ENCODE measurements around the gene GRM7.
A peak's percentile ranks its signal among the peaks of the same experiment; 100 is the strongest.

The GRM7 gene

GRCh38 chr3:7456386-7456785 is 595.5 kb downstream of the GRM7 start:
- no peak for DNase-seq (ENCODE audit: insufficient read length, low spot score)
- FAIRE-seq = no peak

- no peak for FAIRE-seq
- peak; percentile 1 for DNase-seq (ENCODE audit: insufficient read length, low spot score)
Observed at GRCh38 chr3:7461202-7461825, 600.4 kb downstream of the GRM7 start.

GRCh38 chr3:7469866-7470265 is 609.0 kb downstream of the GRM7 start:
- no peak for DNase-seq (ENCODE audit: insufficient read length, low spot score)
- FAIRE-seq = no peak

GRCh38 chr3:7484636-7485035 is 623.7 kb downstream of the GRM7 start:
- no peak for FAIRE-seq
- no peak for DNase-seq (ENCODE audit: insufficient read length, low spot score)

GRCh38 chr3:7487763-7488162 is 626.8 kb downstream of the GRM7 start:
- no peak for FAIRE-seq
- DNase-seq (ENCODE audit: insufficient read length, low spot score) = no peak

GRCh38 chr3:7489417-7489816 is 628.5 kb downstream of the GRM7 start:
- no peak for DNase-seq (ENCODE audit: insufficient read length, low spot score)
- FAIRE-seq = no peak

- DNase-seq (ENCODE audit: insufficient read length, low spot score) = no peak
- FAIRE-seq = no peak
Observed at GRCh38 chr3:7498715-7499114, 637.8 kb downstream of the GRM7 start.

- no peak for DNase-seq (ENCODE audit: insufficient read length, low spot score)
- no peak for FAIRE-seq
Observed at GRCh38 chr3:7503431-7503830, 642.5 kb downstream of the GRM7 start.

- FAIRE-seq = no peak
- no peak for DNase-seq (ENCODE audit: insufficient read length, low spot score)
Observed at GRCh38 chr3:7504886-7505775, 644.2 kb downstream of the GRM7 start.

GRCh38 chr3:7506606-7507180 is 645.8 kb downstream of the GRM7 start:
- DNase-seq (ENCODE audit: insufficient read length, low spot score) (no peak), FAIRE-seq (no peak)

GRCh38 chr3:7508821-7509220 is 647.9 kb downstream of the GRM7 start:
- FAIRE-seq (no peak), DNase-seq (ENCODE audit: insufficient read length, low spot score) (no peak)

- no peak for DNase-seq (ENCODE audit: insufficient read length, low spot score)
- no peak for FAIRE-seq
Observed at GRCh38 chr3:7512048-7512447, 651.1 kb downstream of the GRM7 start.

GRCh38 chr3:7518026-7518425 is 657.1 kb downstream of the GRM7 start:
- FAIRE-seq = no peak
- DNase-seq (ENCODE audit: insufficient read length, low spot score) = no peak

GRCh38 chr3:7518456-7518855 is 657.5 kb downstream of the GRM7 start:
- no peak for FAIRE-seq

GRCh38 chr3:7520059-7520458 is 659.1 kb downstream of the GRM7 start:
- no peak for FAIRE-seq
- DNase-seq (ENCODE audit: insufficient read length, low spot score) = no peak

More at GRCh38 chr3:7518456-7518855, 657.5 kb downstream of the GRM7 start:
- no peak for DNase-seq (ENCODE audit: insufficient read length, low spot score)

- DNase-seq (ENCODE audit: insufficient read length, low spot score) (no peak), FAIRE-seq (no peak)
Observed at GRCh38 chr3:7520593-7520992, 659.7 kb downstream of the GRM7 start.

- no peak for FAIRE-seq
Observed at GRCh38 chr3:7536510-7536909, 675.6 kb downstream of the GRM7 start.

GRCh38 chr3:7536921-7537320 is 676.0 kb downstream of the GRM7 start:
- DNase-seq (ENCODE audit: insufficient read length, low spot score) = no peak
- FAIRE-seq = no peak

More at GRCh38 chr3:7536510-7536909, 675.6 kb downstream of the GRM7 start:
- DNase-seq (ENCODE audit: insufficient read length, low spot score) = no peak

- no peak for FAIRE-seq
- no peak for DNase-seq (ENCODE audit: insufficient read length, low spot score)
Observed at GRCh38 chr3:7543294-7543880, 682.5 kb downstream of the GRM7 start.

- no peak for FAIRE-seq
- no peak for DNase-seq (ENCODE audit: insufficient read length, low spot score)
Observed at GRCh38 chr3:7545334-7545733, 684.4 kb downstream of the GRM7 start.

- DNase-seq (ENCODE audit: insufficient read length, low spot score) (no peak), FAIRE-seq (no peak)
Observed at GRCh38 chr3:7546253-7546652, 685.3 kb downstream of the GRM7 start.

All from GM19239 (cell line).